ENCODE results near the gene SLC34A1. TPM values are rescaled to one million over a fixed set of nuclear protein-coding genes. Genes with fewer than 3 reads are reported as not detected.
"Not testable (repeated sequence)": the region's sequence is repeated elsewhere in the genome, so short reads cannot be mapped to it uniquely, and the experiment has no call there.

SLC34A1 gene
- polyA plus RNA-seq, 4 donors = 3.4 to 223 (median 131) TPM

- DNase-seq (ENCODE audit: low read depth in 4 of 4, low spot score in 3 of 4) = no peak
These were observed 28.9 kb upstream of the SLC34A1 start for GRCh38 chr5:177355162-177355867.

- DNase-seq (ENCODE audit: low read depth in 4 of 4, low spot score in 3 of 4) = no peak
These were observed 28.4 kb upstream of the SLC34A1 start for GRCh38 chr5:177355868-177356168.

GRCh38 chr5:177356746-177357145 lies 27.5 kb upstream of the SLC34A1 start:
- no peak for DNase-seq (ENCODE audit: low read depth in 4 of 4, low spot score in 3 of 4)

DNA sequence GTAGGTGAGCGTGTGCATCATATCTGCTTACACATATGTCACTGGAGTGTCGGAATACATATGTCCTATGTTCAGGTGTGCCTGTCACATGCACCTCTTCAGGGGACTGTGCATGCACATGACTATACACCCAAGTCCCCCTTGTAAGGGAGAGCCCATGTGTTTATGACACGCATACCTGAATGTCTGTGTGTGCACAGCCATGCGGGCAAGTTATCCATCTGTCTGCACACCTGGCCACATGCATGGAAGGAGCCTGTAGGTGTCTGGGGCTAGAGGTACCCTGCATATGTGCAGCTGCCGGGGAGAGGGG lies 27.1 kb upstream of the SLC34A1 start:
- no peak for DNase-seq (ENCODE audit: low read depth in 4 of 4, low spot score in 3 of 4)

DNA sequence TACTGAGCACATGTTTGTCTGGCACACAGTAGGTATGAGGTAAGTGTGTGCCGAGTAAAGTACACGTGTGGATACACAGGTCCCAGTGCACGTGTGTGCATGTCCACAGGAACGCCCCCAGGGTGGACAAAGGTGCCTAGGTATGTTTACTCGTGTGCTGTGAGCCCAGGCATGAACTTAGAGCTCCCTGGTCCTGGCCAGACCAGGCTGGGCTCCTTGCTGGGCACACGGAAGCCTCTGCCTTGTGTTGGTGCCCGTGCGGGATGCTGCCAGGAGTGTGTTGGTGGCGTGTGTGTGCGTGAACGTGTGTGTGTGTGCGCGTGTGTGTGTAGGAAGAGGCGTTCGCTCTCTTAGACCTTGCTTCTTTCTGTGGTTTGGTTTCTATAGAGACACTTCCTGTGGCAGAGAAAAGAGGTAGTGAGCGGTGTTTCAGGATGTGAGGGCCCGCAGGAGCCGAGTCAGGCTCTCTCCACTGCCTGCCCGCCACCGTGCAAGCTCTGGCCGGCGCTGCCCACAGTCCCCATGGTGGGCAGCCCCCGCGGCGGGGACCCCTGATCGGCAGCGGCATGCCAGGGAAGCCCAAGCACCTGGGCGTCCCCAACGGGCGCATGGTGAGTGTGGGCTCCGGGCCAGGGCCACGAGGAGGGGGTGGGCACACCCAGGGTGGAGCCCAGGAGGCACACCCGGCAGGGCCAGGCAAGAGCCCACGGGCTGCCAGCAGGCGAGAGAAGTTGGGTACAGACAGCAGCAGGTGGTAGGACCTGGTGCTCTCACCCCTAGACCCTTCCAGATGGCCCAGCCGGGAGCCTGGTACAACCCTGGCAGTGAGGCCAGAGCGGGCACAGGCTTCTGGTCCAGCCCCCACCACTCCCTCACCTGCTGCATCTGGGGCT lies 26.5 kb upstream of the SLC34A1 start, which contains the start of gene RGS14:
Gene RGS14, plus strand, starts transcription at position 466 of the 893 bp plus-strand sequence. Its CDS starts 101 bp downstream, at position 567.
- no peak for DNase-seq (ENCODE audit: low read depth in 4 of 4, low spot score in 3 of 4)

GRCh38 chr5:177358370-177358819 lies 25.8 kb upstream of the SLC34A1 start:
- no peak for DNase-seq (ENCODE audit: low read depth in 4 of 4, low spot score in 3 of 4)

DNA sequence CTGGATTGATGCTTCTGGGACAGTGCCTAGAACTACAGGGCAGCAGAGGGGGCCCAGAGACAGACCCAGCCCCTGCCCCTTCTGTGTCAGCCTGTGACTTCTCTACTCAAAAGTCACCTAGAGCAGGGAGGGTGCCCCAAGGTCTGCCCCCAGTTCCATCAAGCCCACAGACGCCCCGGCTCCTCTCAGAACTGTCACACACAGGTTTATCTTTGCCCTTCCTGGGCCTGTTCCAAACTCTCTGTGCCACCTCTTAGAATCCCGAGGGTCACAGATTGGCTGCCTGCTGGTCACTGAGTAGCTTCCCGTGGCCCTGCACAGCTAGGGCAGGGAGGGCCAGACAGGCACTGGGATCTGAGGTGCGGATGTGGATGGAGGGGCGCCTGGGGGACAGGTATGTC lies 24.8 kb upstream of the SLC34A1 start:
- no peak for DNase-seq (ENCODE audit: low read depth in 4 of 4, low spot score in 3 of 4)

- no peak for DNase-seq (ENCODE audit: low read depth in 4 of 4, low spot score in 3 of 4)
These were observed 24.4 kb upstream of the SLC34A1 start for GRCh38 chr5:177359860-177360259.

DNA sequence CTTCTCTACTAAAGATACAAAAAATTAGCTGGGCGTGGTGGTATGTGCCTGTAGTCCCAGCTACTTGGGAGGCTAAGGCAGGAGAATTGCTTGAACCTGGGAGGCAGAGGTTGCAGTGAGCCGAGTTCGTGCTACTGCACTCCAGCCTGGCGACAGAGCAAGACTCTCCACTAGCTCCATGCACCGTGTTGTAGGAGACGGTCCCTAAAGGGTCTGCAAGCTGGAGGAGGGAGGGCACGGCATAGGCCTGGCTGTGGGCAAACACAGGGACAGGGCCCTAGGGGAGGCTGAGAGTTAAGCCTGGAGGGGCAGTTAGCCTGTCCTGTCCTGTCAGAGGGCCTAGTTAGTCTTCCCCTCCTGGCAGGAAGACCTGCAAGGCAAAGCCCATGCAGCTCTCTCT lies 23.5 kb upstream of the SLC34A1 start:
- DNase-seq (ENCODE audit: low read depth in 4 of 4, low spot score in 3 of 4) = not testable (repeated sequence)

- DNase-seq (ENCODE audit: low read depth in 4 of 4, low spot score in 3 of 4) = no peak
These were observed 22.6 kb upstream of the SLC34A1 start for GRCh38 chr5:177361418-177362291.

DNA sequence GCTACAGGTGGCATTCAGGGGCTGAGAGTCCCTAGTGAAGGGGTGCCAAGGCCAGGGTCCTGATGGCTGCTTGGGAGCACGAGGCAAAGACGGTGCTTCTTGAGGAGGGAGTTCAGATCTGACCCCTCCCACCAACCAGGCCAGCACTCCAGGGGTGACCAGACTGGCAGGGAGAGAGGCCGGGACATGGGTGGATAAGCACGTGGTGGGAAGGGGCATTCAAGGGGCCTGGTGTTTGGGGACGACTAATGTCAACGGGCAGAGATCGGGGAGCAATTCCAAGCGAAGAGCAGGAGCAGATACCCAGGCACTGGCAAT lies 22.0 kb upstream of the SLC34A1 start:
- DNase-seq (ENCODE audit: low read depth in 4 of 4, low spot score in 3 of 4) = no peak

- peak in 2 of 4 donors; percentile 44 to 46 for DNase-seq (ENCODE audit: low read depth in 4 of 4, low spot score in 3 of 4)
These were observed 21.4 kb upstream of the SLC34A1 start for GRCh38 chr5:177362610-177363507.

DNA sequence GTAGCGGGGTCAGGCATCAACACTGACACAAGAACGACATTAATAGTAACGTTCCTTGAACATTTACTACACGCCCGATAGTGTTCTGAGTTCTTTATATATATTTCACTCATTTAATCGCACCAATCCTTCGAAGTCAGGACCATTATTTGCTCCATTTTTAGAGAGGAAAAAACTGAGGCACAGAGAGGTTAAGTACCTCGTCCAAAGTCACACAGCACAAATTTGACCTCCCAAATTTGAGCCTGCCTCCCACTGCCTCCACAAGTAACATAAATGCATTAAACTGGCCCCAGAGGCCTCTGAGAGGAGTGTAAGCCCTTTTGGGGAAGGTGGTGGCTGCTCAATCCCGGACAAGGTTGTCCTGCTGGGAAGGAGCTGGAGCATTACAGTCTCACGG lies 20.7 kb upstream of the SLC34A1 start:
- no peak for DNase-seq (ENCODE audit: low read depth in 4 of 4, low spot score in 3 of 4)

DNA sequence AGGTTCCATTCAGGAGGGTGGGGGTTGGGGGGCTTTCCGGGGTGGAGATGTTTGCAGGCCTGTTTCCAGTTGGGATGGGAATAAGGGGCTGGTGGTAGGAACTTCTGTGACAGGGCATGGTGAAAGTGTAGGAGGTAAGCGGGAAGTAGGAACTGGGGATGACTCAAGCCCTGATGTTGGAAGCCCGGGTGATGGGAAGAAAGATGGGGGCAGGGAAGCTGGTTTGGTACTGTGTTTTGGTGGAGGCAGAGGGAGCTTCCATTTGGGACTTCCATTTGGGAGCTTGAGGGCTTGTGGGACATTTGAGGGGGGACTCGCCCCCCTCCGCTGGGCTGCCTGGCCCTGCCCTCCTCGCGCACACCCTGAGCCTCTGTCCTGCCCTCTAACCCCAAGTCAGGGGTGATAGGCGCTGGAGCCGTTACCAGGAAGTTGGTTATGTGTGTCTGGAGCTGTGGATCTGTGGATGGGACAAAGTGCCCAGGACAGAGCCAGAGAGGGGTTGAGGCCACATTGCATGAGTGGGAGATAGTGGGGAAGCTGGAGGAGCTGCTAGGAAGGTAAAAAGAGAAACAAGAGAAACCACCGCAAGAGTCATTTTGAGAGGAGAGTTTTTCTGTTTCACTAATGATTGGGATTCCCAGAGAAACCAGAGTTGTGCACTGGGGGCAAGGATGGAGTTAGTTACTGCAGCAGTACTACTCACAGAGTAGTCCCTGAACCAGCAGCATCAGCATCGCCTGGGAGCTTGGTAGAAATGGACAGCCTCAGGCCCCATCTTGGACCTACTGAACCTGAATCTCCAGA lies 19.9 kb upstream of the SLC34A1 start:
- no peak for DNase-seq (ENCODE audit: low read depth in 4 of 4, low spot score in 3 of 4)

- no peak for DNase-seq (ENCODE audit: low read depth in 4 of 4, low spot score in 3 of 4)
These were observed 18.2 kb upstream of the SLC34A1 start for GRCh38 chr5:177365845-177366527.

- peak; percentile 77 to 84 (median 80) for DNase-seq (ENCODE audit: low read depth in 4 of 4, low spot score in 3 of 4)
These were observed 17.5 kb upstream of the SLC34A1 start for GRCh38 chr5:177366528-177367322.

GRCh38 chr5:177367323-177367848 lies 16.8 kb upstream of the SLC34A1 start:
- no peak for DNase-seq (ENCODE audit: low read depth in 4 of 4, low spot score in 3 of 4)

Data from left renal pelvis (tissue), 4 donors.